ENCODE results near the gene LAMA2.

- TF ChIP-seq POLR2A (IDR thresholded peaks at IDR 0.05): no peak
- no peak for TF ChIP-seq CTCF (IDR thresholded peaks at IDR 0.05)
Observed at GRCh38 chr6:129015721-129016120, 132.8 kb downstream of the LAMA2 start.
